ENCODE data around the gene SPATA4.

DNA sequence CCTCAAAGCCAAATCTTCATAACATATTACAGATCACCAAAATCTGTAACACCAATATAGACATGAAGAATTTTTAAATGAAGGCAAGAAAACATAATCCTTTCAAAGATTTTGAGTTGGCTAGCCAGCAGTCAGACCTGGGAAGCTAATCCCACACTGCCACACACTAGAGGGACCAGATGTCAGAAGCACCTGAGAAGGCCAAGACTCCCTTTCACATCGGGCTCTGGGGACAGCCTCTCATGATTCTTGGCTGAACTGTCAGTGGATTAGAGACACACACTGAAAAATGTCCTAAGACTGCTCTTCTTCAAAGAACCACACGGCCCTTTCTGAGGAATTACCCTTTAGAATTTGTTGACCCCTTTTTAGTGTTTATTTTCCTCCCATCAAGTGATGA lies 28.2 kb upstream of the SPATA4 start:
- TF ChIP-seq, protein P1, sequence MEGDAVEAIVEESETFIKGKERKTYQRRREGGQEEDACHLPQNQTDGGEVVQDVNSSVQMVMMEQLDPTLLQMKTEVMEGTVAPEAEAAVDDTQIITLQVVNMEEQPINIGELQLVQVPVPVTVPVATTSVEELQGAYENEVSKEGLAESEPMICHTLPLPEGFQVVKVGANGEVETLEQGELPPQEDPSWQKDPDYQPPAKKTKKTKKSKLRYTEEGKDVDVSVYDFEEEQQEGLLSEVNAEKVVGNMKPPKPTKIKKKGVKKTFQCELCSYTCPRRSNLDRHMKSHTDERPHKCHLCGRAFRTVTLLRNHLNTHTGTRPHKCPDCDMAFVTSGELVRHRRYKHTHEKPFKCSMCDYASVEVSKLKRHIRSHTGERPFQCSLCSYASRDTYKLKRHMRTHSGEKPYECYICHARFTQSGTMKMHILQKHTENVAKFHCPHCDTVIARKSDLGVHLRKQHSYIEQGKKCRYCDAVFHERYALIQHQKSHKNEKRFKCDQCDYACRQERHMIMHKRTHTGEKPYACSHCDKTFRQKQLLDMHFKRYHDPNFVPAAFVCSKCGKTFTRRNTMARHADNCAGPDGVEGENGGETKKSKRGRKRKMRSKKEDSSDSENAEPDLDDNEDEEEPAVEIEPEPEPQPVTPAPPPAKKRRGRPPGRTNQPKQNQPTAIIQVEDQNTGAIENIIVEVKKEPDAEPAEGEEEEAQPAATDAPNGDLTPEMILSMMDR (IDR thresholded peaks at IDR 0.05), result no peak
- TF ChIP-seq POLR2A (IDR thresholded peaks at IDR 0.05), result no peak
